NCI-H82 treated with DMSO at 0.1 percent for 48 hours (cell line): Measurements from ENCODE around the gene ENPEP.
"Not testable (repeated sequence)": the region's sequence is repeated elsewhere in the genome, so short reads cannot be mapped to it uniquely, and the experiment has no call there.

Experiments
- DNase-seq: peaks from one replicate; lab custom pipeline; 2025; ENCODE audit not compliant: unreplicated experiment; lab: John Stamatoyannopoulos, UW

Gene ENPEP

DNA sequence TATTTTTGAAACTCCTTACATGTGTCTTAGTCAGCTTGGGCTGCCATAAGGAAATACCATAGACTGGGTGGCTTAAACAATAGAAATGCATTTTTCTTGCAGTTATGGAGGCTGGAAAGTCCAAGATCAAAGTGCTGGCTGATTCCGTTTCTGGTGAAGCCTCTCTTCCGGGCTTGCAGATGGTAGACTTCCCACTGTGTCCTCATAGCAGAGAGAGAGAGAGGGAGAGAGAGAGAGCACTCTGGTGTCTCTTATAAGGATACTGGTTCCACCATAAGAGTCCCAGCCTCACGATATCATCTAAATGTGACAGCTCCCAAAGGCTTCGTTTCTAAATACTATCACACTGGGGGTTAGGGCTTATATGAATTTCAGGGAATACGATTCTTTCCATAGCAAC is 39.7 kb downstream of the ENPEP start:
- DNase-seq = no peak

DNA sequence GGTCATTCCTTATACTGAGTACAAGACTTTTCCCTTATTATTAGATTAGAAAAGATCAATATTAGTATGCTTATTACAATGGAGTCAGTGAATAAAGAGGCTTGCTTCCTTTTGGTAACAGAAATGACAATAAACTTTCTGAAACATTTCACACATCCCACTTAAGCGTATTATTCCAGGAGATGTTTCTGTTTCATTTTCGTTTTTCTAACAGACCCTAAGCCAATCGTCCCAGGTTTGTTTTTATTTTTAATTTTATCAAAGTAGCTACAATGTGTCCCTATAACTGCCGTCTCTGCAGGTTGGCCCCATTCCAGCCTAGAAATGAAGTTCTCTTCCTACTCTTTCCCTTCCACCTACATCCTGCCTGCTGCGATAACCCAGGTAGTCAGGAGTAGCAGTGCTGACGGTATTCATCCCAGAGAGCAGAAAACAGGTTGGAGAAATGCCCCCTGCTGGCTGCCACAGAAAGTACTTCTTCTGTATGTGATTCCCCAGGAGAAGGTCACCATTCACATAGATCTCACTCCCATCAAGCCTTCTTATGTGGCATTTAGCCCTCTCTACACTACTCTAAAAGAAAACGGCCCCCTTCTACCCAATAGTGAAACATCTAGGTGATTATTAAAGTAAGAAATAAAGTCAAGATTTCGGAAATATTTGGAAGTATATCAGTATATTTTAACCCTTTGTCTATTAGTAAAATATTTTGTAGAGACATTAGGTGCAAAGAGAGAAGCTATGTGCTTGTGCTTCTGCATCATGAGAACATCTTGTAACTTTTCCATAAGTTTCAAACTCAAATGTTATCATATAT is 40.4 kb downstream of the ENPEP start:
- peak; percentile 35 for DNase-seq

DNA sequence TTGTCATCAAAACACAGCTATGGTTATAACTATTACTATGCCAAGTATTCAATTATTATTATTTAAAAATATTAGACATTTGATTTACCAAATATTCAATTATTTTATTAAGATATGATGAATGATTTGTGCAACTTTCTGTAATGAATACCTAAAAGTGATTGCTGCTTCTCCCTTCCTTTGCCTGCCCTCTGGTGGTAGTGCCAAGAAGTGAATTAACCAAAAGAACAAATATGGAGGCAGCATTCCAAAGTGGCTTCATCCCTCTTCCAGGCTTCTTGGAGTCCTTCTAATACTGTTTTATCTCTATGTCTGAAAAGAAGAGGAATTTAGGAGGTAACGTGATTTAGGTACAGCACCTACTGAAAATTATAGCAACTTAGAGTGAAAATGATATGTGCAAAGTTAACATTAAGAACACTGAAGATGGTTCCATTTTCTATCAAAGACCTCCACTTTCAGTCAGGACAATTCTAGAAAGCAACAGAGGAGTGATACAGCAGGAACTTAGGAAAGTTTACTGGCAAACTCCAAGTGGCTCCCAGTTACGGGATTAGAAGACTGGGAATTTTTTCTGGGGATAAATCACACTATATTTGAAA is 43.0 kb downstream of the ENPEP start:
- no peak for DNase-seq

DNA sequence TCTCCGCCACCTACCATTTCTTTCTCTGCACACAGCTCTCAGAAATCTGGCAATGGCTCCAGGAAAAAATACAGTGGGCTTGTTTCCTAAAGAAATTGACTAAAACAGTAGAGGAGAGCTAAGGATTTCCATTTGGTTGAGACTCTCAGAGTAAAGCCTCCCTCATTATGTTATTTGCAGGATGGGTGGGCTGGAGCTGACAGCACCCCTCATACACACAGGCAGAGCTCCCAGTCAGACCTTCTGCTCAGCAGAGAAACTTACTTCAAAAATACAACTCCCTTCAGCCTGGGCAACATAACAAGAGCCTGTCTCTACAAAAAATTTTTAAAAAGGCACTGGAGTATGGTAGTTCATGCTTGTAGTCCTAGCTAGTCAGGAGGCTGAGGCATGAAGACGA is 44.9 kb downstream of the ENPEP start:
- DNase-seq = no peak

DNA sequence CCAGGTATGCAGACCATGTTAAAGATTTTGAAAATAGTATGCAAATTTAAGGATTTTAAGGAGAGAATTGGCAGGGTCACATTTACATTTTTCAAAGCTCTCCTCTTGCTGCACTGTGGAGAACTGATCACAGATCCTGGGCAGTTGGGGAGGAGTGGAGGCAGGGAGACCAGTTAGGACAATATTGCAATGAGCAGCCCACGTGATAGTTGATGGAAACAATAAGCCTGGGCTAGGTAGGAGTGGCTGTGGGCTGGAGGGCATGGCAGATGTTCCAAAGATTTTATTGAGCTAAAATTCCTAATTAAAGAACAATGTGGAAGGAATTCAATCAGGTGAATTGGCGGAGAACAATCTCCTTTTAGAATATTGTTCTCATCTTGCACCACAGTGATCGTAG is 50.6 kb downstream of the ENPEP start:
- no peak for DNase-seq

DNA sequence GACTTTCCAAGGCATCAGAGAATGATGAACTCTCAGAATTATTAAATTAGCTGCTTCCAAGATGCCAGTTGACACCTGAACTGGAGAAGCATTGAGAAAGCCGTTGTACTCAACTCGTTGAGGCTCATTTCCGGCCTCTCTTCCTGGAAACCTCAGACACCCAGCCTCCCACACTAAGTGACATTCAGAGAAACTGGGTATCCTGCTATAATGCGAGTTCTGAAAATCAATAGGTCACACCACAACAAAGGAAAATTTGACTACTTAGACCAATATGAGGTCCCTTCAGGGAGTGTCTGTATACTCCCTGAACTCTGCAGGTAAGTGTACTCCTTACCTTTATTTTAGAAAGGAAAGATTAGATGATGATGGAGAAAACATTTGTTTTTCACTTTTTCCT is 51.2 kb downstream of the ENPEP start:
- DNase-seq = no peak

DNA sequence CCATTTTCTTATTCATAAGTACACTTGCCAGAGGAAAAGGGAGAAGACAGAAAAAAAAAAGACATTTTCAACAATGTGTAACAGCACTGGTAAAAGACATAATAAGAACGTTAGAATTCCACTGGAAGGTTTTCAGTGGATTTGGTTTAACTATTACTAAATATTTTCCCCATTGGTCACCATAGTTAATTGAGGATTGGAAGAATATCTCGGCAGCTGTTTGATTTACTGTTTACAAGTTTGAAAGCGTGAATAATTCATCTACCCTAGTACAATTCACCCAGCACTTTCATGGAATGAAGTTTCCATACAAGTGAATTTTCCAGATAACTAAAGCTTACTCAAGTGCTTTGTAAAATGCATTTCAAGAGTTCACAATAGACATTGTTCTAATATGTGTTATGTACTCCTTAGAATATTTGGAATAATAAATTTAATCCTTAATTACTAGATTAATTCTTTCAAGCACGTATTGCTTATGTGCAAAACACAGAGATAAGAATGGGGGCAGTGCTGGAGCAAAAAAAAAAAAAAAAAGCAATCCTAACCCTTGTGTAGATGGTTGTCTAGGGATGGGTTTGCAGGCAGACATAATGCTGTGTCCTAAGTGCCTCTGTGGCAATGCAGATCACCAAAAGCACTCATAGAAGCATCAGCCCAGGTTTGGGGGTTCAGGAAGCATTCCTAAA is 57.1 kb downstream of the ENPEP start:
- DNase-seq = no peak

DNA sequence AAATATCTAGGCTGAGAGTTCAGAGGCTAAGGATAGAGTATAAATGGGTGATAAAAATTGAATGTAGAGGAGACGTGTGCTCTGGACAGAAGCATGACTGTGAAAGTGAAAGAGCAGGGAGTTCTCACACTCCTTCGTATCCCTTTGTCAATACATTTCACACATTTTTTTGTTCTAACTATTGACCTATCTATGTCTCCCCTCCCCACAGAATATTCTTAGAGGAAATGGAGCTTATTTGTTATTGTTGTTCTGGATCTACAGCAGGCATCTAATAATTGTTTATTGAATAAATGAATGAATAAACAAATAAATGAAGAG is 57.6 kb downstream of the ENPEP start:
- DNase-seq = no peak

DNA sequence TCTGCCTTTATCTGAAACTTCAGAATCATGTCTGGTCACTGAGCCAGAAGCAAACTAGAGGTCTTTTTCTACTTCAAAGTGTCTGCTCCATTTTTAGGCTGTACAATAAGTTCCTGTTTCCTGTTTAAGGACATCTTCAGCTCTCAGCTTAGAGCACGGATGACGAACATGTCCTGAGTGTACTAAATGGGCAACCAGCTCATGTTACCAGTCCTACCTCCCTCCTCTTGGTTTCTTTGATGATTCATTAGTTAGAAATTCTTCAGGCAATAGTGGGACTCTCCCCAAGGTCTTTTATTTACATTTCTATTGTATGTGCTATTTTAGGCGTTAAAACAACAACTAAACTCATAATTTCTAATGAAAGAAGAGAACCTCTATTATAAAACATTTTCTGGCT is 58.0 kb downstream of the ENPEP start:
- DNase-seq = no peak

DNA sequence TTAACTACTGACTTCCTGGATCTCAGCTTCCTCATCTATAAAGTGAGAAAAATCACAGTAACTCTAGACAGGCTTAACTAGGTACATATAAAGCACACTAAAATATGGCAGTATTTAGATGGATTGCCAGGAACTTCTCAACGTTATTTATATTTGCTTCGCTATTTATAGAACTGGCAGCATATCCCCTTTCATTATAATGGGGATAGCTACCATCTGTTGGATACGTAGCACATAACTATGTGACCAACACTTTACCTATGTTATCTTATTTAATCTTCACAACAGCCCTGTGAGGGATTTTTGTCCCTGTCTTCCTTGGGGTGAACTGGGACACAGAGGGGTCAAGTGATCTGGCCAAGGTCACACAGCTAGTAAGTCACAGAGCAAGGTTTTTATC is 64.6 kb downstream of the ENPEP start:
- DNase-seq = no peak

DNA sequence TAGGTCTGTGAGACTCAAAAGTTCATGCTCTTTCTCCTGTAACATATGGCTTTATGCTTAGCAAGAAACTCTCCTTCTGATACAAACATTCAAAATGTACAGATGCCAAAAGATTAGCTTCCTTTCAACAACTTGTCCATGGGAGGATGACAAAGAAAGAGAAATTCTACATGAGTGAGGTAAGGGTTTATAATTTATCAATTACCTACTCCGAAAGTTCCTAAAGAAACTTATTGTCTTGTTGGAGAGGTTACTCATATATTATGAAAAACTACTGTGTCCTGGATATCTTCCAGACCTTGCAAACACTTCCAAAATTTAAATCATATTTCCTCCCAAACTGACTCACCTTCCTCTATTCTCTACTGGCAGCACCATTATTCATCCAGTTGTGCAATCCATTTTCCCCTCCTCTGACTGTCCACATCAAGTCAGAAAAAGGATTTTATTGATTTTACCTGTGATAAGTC is 65.1 kb downstream of the ENPEP start:
- DNase-seq = no peak

DNA sequence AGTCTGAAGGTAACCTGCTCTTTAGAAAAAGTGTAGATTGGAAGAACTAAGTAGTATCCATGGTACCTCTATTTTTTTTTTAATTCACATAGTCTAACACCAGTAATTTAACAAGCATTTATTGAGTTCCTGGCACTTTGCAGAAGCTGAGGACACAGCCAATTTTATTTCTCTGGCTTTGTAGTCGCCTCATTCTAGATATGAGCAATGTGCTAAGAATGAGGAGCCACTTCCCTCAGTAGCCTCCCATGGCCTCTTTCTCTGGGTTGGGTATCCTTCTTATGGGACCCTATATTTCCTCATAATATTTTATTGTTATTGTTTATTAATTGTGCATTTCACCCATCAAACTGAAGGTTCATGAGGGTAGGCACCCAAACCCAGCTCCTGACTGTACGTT is 67.6 kb downstream of the ENPEP start:
- DNase-seq = no peak

DNA sequence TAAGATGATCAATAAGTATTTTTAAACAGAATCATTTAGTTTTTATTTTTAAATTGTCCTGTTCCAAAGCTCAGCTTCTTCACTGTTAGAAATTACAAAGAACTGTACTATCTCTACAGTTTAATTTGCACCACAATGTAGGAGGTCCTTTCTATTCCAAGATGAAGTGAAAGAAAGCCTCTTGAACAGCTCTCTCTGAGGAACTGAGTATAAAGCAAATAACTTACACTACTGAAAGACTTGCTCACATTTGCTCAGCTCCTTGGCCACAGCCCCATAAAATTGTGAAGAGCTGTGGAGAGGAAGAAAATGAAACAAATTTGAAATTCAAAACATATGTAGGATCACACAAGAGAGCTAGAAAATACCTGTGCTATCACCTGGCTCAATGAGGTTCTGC is 68.6 kb downstream of the ENPEP start:
- DNase-seq = no peak

DNA sequence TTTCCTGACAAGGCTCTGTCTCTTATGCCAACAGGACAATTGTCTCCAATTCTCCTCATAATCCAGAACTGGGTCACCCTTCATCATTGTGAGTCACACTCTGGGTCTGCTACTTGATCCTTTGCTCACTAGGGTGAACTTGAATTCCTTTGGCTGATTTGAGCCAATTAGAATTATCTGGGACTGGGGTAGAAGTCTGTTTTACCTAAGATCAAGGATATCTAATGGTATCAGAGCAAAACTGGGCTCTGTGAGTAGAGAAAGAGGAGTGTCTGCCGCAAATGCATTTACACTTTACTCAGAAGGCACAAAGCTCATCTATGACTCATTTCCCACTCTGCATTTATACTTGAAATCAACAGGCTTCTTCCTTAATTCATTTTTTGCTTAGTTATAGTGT is 74.3 kb downstream of the ENPEP start:
- DNase-seq = no peak

DNA sequence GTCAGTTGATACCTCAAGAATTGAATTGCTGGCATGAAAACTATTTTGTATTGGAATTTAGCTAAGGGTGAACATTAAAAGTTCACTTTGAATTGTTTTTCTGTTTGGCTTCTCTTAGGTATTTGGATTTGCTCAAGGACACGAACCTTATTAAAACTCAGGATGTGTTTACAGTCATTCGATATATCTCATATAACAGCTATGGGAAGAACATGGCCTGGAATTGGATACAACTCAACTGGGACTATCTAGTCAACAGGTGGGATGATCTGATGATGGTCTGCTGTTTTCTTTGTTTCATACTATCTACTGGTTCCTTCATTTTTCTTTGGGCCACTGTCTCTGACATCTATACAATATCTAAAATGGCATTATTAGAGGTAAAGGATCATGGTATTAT is 77.2 kb downstream of the ENPEP start:
- no peak for DNase-seq

DNA sequence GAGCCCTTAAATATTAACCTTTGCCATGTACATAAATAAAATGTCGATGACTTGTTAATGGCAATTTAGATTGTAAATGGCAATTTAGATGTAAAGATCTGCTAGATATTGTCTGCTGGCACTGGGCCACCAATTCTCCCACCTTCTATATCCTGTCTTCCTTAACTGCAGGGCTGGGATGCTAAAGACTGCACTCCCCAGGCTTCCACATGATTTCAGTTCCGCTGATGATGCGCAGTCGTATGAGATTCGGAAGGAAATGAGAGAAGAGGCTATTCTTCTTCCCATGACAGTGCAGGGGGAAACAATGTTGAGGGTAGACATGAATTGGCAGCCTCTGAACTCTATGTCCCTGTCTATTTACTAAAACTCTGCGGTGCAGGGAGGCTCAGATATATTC is 91.3 kb downstream of the ENPEP start:
- DNase-seq = no peak

DNA sequence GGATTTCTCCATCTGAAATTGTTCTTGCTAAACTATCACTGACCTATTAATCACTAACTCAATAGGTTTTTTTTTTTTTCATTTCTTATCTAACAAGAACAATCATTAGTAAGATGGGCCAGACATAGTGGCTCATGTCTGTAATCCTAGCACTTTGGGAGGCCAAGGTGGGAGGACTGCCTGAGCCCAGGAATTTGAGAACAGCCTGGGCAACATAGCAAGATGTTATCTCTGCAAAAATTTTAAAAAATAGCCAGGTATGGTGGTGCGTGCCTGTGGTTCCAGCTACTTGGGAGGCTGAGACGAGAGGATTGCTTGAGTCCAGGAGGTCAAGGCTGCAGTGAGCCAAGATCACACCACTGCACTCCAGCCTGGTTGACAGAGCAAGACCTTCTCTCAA is 100.7 kb downstream of the ENPEP start:
- not testable (repeated sequence) for DNase-seq

DNA sequence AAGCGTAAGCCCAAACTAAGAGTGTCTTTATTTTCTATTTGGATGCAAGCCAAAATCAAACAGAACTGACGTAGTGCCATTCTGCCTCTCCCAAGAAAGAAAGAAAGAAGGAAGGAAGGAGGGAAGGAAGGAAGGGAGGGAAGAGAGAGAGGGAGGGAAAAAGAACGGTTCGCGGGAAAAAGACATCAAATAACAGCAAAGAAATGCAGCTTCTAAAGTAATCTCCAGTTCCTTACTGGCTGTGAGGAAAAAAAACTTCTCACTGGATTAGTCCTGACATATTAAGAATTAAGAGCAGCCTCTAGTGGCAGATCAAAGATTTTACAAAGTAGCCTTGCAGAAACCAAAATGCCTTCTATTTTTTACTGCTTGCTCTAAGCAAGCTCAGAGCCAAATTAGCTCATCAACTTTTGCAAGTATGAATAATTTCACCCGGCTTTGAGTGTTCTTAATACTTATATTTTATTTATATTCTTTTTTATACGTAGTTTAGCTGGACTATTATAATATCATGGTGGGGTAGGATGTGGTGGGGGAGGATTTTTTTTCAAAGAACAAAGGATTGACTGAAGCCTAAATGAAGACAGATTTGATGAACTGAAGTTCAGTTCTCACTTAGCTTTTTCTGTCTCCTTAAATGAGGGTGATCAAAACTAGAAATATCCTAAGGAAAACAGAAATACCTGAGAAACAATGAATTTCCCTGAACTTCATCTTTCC is 110.3 kb downstream of the ENPEP start:
- peak; percentile 6 for DNase-seq

DNA sequence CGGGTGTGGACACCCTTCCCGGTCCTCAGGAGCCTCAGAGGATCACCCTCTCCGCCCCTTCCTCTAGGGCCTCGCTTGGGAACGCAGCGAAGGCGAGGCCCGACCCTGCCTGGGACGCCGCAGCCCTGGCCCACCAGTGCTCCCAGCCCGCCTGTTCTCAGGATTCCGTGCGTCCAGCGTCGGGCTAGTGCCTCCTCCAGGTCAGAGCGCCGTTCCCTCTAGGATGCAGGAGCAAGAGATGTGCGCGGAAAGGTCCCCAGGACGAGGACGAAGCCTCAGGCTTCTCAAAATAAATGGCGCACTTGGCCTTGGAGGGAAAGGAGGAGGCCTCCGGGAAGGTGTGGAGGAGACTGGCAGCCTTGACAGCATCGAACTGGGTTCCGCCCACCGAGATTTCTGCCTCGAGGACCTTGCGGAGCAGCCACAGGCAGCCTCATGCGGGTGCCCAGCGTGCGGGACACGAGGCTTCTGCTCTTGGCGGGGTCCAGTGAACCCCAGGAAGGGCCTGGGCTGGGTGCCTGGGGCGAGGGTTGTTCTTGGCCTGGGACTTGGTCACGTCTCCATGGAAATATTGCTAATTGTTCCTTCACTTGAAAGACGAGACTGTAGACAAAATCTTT is 111.8 kb downstream of the ENPEP start:
- DNase-seq = no peak

DNA sequence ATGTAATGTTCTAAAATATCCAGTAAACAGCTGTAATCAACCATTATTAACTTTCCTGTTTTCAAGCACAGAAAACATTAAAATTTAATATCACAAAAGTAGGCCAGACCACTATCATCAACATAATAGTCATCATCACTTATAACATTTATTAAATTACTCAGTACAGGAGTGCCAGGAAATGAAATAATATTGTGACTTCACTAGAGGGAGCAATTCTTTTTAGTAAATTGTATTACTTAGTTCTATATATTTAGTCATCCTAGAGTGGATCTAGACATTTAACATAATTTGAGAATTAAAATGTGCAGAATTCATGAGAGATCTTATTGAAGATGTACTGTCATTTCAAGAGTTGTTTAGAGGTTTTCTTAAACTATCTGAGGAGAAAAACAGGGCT is 113.3 kb downstream of the ENPEP start:
- no peak for DNase-seq

DNA sequence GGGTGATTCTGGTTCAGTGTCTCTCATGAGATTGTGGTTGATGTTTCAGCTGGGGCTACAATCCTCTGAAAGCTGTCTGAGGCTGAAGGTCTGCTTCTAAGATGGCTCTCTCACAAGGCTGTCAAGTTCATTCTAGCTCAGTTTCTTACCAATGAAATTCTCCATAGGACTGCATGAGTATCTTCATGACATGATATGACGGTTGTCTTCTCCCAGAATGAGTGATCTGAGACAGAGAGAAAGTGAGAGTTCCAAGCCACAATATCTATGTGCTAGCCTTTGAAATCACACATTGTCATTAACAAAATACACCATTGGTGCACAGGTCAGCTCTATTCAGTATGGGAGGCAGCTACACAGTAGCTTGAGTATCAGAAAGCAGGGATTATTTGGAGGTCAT is 119.6 kb downstream of the ENPEP start:
- no peak for DNase-seq
